ENCODE data around the gene FMN1.

Gene FMN1

DNA sequence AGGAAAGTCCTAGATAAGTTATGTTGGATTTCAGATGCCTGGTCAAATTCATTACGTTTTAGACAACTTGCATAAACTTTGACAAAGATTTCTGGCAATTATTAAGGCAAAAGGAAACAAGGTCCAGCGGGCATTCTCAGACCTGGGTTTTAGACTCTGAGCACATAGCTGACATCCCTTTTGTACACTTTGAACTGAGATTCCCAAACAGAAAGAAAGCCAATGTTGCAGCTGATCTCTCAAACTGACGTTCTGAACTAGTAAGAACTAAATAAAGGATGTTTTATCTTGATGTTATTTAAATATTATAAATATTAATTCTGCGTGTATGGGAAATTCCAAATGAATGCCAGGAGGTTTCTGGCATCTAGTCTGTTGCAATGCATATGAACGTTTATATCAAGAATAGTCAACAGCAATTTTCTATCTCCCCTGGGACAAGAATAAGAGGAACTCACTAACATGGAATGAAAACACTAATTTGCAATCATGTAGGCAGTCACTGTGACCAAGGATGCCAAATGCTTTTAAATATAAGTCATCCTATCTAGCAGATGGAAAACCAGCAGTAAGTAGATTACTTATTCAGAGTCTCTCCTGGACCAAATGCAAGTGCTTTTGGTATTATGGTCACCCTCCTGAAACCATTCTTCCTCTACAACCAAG lies 274.6 kb downstream of the FMN1 start:
- Histone ChIP-seq H3K27ac (no peak overlapping the region), H3K36me3 (no peaks in the 10 kb centered on the region), H3K27me3 (peaks cover 7% of the 10 kb centered on the region), H3K4me1 (ENCODE audit: control insufficient read depth in 1 of 2, insufficient read depth in 1 of 2, low read depth in 1 of 2, low read length in 1 of 2) (no peaks in the 10 kb centered on the region), H3K4me3 (ENCODE audit: low read depth in 1 of 2, low read length in 1 of 2) (no peak overlapping the region), H3K9me3 (no peaks in the 10 kb centered on the region)
- TF ChIP-seq, protein P1, sequence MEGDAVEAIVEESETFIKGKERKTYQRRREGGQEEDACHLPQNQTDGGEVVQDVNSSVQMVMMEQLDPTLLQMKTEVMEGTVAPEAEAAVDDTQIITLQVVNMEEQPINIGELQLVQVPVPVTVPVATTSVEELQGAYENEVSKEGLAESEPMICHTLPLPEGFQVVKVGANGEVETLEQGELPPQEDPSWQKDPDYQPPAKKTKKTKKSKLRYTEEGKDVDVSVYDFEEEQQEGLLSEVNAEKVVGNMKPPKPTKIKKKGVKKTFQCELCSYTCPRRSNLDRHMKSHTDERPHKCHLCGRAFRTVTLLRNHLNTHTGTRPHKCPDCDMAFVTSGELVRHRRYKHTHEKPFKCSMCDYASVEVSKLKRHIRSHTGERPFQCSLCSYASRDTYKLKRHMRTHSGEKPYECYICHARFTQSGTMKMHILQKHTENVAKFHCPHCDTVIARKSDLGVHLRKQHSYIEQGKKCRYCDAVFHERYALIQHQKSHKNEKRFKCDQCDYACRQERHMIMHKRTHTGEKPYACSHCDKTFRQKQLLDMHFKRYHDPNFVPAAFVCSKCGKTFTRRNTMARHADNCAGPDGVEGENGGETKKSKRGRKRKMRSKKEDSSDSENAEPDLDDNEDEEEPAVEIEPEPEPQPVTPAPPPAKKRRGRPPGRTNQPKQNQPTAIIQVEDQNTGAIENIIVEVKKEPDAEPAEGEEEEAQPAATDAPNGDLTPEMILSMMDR (IDR thresholded peaks at IDR 0.05) = no peak

DNA sequence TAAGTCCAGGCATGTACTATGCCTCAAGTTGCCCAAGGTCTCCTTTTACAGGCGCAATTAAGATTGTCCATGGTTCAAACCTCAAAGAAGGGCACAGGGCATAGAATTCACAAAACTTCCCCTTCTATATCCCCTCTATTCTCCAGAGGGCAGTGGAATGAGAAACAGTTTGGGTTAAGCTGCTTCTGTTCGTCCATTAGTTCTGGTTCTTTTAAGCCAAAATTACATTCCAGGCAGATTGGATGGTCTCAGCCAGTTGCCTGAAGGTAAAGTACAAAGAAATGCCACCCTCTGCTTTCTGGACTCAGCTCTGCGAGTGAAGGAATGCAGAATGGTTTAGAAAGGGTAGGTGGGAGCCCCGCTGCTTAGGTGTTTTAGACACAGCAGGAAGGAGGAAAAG lies 276.0 kb downstream of the FMN1 start:
- Histone ChIP-seq H3K27me3 (peaks cover 7% of the 10 kb centered on the region), H3K36me3 (no peaks in the 10 kb centered on the region)
- TF ChIP-seq, protein P1 (IDR thresholded peaks at IDR 0.05) = no peak

DNA sequence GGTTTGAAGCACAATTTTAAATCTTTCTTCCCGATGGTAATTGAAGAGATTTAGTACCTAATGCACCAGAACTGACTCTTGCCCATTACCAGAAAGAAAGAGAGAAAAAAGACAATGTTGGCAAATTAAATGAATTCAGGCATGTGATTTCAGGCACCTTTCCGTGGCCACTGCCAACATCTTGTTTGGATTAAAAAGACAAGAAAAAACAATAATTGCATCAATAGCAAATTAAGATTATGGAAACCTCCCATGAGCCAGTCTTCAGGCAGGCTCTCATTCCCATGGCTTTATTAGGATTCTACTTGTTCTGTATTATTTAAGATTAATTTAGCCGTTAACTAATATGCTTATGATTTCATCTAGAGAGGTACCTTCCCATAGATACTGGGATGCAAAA lies 283.7 kb downstream of the FMN1 start:
- no peaks in the 10 kb centered on the region for H3K4me1 ChIP-seq (ENCODE audit: control insufficient read depth in 1 of 2, insufficient read depth in 1 of 2, low read depth in 1 of 2, low read length in 1 of 2)
- H3K4me3 ChIP-seq (ENCODE audit: low read depth in 1 of 2, low read length in 1 of 2) = no peak overlapping the region

More for the DNA sequence above, 276.0 kb downstream of the FMN1 start:
- Histone ChIP-seq H3K4me1 (ENCODE audit: control insufficient read depth in 1 of 2, insufficient read depth in 1 of 2, low read depth in 1 of 2, low read length in 1 of 2) (no peaks in the 10 kb centered on the region), H3K9me3 (no peaks in the 10 kb centered on the region), H3K4me3 (ENCODE audit: low read depth in 1 of 2, low read length in 1 of 2) (no peak overlapping the region), H3K27ac (no peak overlapping the region)

DNA sequence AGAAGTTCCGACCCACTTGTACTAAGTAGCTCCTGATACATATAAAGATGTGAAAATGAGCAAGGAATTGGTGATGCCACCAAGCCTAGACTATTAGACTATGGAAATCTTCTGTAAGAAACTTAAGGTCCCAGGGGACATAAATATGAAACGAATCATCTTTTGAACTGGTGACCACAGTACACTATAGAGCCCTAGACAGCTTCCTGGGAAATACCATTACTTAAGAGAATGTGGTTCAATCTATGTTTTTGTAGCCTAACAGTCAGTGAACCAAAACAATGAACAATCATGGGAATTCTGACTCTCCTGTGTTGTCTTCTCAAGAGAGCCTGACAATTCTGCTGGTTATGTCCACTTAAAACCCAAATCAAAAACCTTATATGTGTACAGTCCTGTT lies 285.1 kb downstream of the FMN1 start:
- TF ChIP-seq, protein P1 (IDR thresholded peaks at IDR 0.05) = no peak
- Histone ChIP-seq H3K4me3 (ENCODE audit: low read depth in 1 of 2, low read length in 1 of 2) (no peak overlapping the region), H3K27ac (no peak overlapping the region), H3K4me1 (ENCODE audit: control insufficient read depth in 1 of 2, insufficient read depth in 1 of 2, low read depth in 1 of 2, low read length in 1 of 2) (no peaks in the 10 kb centered on the region), H3K9me3 (no peaks in the 10 kb centered on the region), H3K27me3 (peaks cover 8% of the 10 kb centered on the region), H3K36me3 (no peaks in the 10 kb centered on the region)

More for the DNA sequence above, 283.7 kb downstream of the FMN1 start:
- H3K27ac ChIP-seq = no peak overlapping the region
- TF ChIP-seq, protein P1 (IDR thresholded peaks at IDR 0.05) = no peak
- peaks cover 8% of the 10 kb centered on the region for H3K27me3 ChIP-seq
- no peaks in the 10 kb centered on the region for H3K9me3 ChIP-seq
- no peaks in the 10 kb centered on the region for H3K36me3 ChIP-seq

DNA sequence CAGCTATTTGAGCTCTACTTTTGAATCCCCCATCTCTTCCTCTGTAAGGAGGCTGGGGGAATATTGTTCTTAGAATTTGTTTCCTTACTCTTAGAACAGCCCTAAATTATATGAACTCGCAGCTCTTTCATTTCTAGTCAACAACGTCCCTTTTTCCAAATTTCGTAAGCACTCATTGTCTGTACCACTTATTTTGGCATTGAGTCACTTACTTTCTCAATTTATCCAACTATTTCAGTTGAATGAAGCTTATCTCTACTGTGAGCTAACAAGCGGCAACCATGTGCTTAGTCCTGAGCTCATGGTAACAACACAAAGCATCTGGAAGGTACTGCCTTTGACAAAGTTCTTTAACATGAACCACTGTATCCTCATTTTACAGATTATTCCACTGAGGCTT lies 285.6 kb downstream of the FMN1 start:
- TF ChIP-seq, protein P1 (IDR thresholded peaks at IDR 0.05) = no peak
- Histone ChIP-seq H3K4me1 (ENCODE audit: control insufficient read depth in 1 of 2, insufficient read depth in 1 of 2, low read depth in 1 of 2, low read length in 1 of 2) (no peaks in the 10 kb centered on the region), H3K9me3 (no peaks in the 10 kb centered on the region), H3K27ac (no peak overlapping the region), H3K27me3 (peaks cover 8% of the 10 kb centered on the region), H3K36me3 (no peaks in the 10 kb centered on the region), H3K4me3 (ENCODE audit: low read depth in 1 of 2, low read length in 1 of 2) (no peak overlapping the region)
